RWPE1 (cell line): Measurements from ENCODE around the gene SELENOW.
A peak's percentile ranks its signal among the peaks of the same experiment; 100 is the strongest.
"Not testable (repeated sequence)": the region's sequence is repeated elsewhere in the genome, so short reads cannot be mapped to it uniquely, and the experiment has no call there.

Experiments
- CTCF ChIA-PET: fragments of 350-600 bp; sonication (Branson Sonifier 250); formaldehyde crosslinking; extraction: SDS; loops from one replicate; lab custom pipeline; 2021; lab: Yijun Ruan, JAX
- POLR2A ChIA-PET: fragments of 400-600 bp; formaldehyde crosslinking; extraction: SDS; loops from one replicate; lab custom pipeline; 2020; ENCODE audit warnings: antibody characterized with exemption; ENCODE audit not compliant: low non-redundant PET; lab: Yijun Ruan, JAX
- DNase-seq: peaks from one replicate; pipeline ENCODE4 v3.0.0; 2012; ENCODE audit warnings: low spot score
- H3K27ac ChIP-seq: fragments of 450-650 bp; 2 replicates; pipeline ENCODE4 v1.5.1; 2017
- TF ChIP-seq, protein P1 (sequence below): fragments of 450-650 bp; conservative IDR thresholded peaks from 2 replicates; pipeline ENCODE4 v1.5.1; 2017; ENCODE audit warnings: low read depth, mild to moderate bottlenecking

Gene SELENOW

DNA sequence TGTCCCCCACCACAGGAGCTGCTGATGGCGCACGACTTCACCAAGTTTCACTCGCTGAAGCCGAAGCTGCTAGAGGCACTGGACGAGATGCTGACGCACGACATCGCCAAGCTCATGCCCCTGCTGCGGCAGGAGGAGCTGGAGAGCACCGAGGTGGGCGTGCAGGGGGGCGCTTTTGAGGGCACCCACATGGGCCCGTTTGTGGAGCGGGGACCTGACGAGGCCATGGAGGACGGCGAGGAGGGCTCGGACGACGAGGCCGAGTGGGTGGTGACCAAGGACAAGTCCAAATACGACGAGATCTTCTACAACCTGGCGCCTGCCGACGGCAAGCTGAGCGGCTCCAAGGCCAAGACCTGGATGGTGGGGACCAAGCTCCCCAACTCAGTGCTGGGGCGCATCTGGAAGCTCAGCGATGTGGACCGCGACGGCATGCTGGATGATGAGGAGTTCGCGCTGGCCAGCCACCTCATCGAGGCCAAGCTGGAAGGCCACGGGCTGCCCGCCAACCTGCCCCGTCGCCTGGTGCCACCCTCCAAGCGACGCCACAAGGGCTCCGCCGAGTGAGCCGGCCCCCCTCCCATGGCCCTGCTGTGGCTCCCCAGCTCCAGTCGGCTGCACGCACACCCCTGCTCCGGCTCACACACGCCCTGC lies 37.5 kb upstream of the SELENOW start:
- TF ChIP-seq, protein P1, sequence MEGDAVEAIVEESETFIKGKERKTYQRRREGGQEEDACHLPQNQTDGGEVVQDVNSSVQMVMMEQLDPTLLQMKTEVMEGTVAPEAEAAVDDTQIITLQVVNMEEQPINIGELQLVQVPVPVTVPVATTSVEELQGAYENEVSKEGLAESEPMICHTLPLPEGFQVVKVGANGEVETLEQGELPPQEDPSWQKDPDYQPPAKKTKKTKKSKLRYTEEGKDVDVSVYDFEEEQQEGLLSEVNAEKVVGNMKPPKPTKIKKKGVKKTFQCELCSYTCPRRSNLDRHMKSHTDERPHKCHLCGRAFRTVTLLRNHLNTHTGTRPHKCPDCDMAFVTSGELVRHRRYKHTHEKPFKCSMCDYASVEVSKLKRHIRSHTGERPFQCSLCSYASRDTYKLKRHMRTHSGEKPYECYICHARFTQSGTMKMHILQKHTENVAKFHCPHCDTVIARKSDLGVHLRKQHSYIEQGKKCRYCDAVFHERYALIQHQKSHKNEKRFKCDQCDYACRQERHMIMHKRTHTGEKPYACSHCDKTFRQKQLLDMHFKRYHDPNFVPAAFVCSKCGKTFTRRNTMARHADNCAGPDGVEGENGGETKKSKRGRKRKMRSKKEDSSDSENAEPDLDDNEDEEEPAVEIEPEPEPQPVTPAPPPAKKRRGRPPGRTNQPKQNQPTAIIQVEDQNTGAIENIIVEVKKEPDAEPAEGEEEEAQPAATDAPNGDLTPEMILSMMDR = no peak
- peak overlapping the region; percentile 99 for H3K27ac ChIP-seq
- ChIA-PET POLR2A (interaction anchor here (0.7 kb wide), 1 partner anchor 22 kb away, joined by 3 read pairs; no protein-coding TSS in a partner anchor), CTCF (interaction anchor here (0.6 to 4.1 kb wide), 6 partner anchors 25 to 531 kb away, joined by 3 to 25 read pairs (median 4); partner anchors contain the start of gene EHD2)
- no peak for DNase-seq

- CTCF ChIA-PET = interaction anchor here (0.6 to 4.1 kb wide), 5 partner anchors 25 to 531 kb away, joined by 3 to 25 read pairs (median 3); partner anchors contain the start of gene EHD2
- peak overlapping the region; percentile 99 for H3K27ac ChIP-seq
- TF ChIP-seq, protein P1 = no peak
- POLR2A ChIA-PET = no interaction called here
- no peak for DNase-seq
These were observed 36.9 kb upstream of the SELENOW start for GRCh38 chr19:47741544-47742140.

DNA sequence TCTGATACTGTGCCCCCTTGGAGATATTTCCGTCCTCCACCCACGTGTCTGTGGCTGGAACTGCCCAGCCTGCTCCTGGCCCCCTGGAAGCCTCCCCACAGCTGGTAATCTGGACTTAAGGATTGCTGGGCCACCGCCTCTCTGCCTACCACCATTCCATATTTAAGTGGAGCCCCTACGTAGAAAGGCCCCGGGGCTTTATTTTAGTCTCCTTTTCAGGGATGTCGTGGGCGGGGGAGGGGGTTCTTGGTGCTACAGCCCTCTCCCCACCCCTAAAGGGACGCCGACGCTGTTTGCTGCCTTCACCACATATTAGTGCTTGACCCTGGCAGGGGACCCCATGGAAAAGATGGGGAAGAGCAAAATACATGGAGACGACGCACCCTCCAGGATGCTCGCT lies 35.9 kb upstream of the SELENOW start:
- DNase-seq = no peak
- ChIA-PET CTCF (interaction anchor here (3.8 kb wide), 1 partner anchor 30 kb away, joined by 59 read pairs; the partner anchor contains the start of gene EHD2), POLR2A (interaction anchor here (1.2 kb wide), 1 partner anchor 29 kb away, joined by 4 read pairs; the partner anchor contains the start of gene EHD2)
- peak overlapping the region; percentile 99 for H3K27ac ChIP-seq
- TF ChIP-seq, protein P1 = no peak

GRCh38 chr19:47745010-47745901 lies 33.2 kb upstream of the SELENOW start, which contains the start of gene NOP53:
Gene NOP53 (plus strand): TSS chr19:47745546. CDS start chr19:47745560, 14 bp downstream.
- POLR2A ChIA-PET = interaction anchor here (0.8 kb wide), 1 partner anchor 31 kb away, joined by 3 read pairs; no protein-coding TSS in a partner anchor
- CTCF ChIA-PET = interaction anchor here (0.6 to 3.8 kb wide), 4 partner anchors 10 to 33 kb away, joined by 3 to 59 read pairs (median 6); partner anchors contain the start of gene EHD2
- TF ChIP-seq, protein P1 = no peak
- peak within 1 kb of the TSS; percentile 99 for H3K27ac ChIP-seq
- peak; percentile 89 for DNase-seq

- POLR2A ChIA-PET = interaction anchor here (0.6 to 0.8 kb wide), 2 partner anchors 12 to 30 kb away, joined by 3 to 5 read pairs; no protein-coding TSS in a partner anchor
- not testable (repeated sequence) for DNase-seq
- CTCF ChIA-PET = interaction anchor here (0.6 to 0.8 kb wide), 3 partner anchors 9 to 21 kb away, joined by 3 to 6 read pairs (median 5); no protein-coding TSS in a partner anchor
- H3K27ac ChIP-seq = peak overlapping the region; percentile 92
These were observed 32.4 kb upstream of the SELENOW start for GRCh38 chr19:47746129-47746528.

DNA sequence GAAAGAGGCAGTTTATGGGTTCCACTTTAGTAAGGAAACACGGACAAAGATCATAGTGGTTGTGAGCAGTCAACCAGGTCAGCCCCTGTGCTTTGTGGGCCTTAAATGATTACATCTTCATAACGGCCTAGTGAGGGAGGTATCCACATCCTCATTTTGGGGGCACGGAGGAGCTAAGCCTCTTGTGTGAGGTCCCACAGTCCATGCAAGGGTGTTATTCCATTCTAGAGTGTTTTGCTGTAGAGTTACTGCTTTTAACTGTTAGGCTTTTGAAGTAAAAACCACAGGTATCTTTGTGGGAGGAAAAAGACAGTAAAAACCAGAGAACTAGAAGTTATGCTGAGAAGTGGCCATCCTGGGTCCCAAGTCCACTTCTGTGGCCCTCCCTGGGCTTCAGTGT lies 29.2 kb upstream of the SELENOW start:
- H3K27ac ChIP-seq = peak overlapping the region; percentile 55; the same call in 1 of the 2 replicates
- TF ChIP-seq, protein P1 = no peak
- POLR2A ChIA-PET = no interaction called here
- CTCF ChIA-PET = interaction anchor here (0.7 kb wide), 1 partner anchor 1197 kb away, joined by 3 read pairs; no protein-coding TSS in a partner anchor
- DNase-seq = no peak
